DMS114 treated with DMSO at 0.1 percent for 48 hours (cell line): ENCODE results near the gene LYPD4.
A peak's percentile ranks its signal among the peaks of the same experiment; 100 is the strongest.

Experiments
- DNase-seq: peaks from one replicate; lab custom pipeline; 2025; ENCODE audit not compliant: unreplicated experiment; lab: John Stamatoyannopoulos, UW

The LYPD4 gene

DNA sequence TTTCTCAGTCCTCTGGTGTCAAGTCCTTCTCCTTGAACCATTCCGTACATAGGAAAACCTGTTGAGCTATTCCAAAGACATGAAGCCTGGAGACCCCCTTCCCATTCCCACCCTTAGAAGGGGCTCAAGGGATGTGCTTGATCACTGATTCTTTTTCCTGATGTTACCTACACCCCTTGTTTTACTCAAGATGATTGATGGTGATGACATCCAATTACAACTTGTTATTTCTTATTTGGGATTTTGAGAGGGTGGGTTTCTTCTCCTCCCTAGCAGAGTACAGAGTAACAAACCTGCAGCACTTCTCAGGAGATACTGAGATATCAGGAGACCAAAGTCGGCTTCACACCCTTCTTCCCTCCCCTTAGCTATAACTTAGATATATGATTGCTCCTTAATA, 8.9 kb upstream of the LYPD4 start:
- DNase-seq = no peak

DNA sequence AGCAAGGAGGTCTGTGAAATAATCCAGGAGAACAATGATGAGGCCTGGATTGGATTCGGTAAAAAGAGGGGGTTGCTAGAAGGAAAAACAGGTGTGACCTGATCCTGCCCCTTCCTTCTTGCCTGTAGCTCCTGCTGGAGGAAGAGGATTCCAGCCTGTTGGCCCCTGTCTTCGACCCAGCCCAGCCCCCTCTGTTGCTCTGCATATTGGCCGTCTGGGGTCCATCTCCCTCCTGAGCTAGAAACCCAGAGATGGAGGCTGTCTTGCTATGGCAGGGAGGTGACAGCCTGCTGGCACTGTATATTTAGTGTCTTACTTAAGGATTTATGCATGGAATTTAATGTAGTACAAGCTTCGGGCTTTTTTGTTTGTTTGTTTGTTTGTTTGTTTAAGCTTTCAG, 7.0 kb upstream of the LYPD4 start:
- DNase-seq = no peak

- no peak for DNase-seq
Measured at GRCh38 chr19:41850381-41850780, 5.9 kb upstream of the LYPD4 start.

GRCh38 chr19:41849067-41849466, 4.6 kb upstream of the LYPD4 start:
- no peak for DNase-seq

GRCh38 chr19:41848666-41849065, 4.2 kb upstream of the LYPD4 start:
- no peak for DNase-seq

- DNase-seq = no peak
Measured at GRCh38 chr19:41847351-41848105, 3.0 kb upstream of the LYPD4 start.

GRCh38 chr19:41845051-41845590, 638 bp upstream of the LYPD4 start:
- DNase-seq = no peak

GRCh38 chr19:41845001-41845050, 343 bp upstream of the LYPD4 start, which contains the start of gene DMRTC2:
DMRTC2 (plus strand) TSS chr19:41845042; CDS start chr19:41847429, 2,387 bp downstream.
- no peak for DNase-seq

DNA sequence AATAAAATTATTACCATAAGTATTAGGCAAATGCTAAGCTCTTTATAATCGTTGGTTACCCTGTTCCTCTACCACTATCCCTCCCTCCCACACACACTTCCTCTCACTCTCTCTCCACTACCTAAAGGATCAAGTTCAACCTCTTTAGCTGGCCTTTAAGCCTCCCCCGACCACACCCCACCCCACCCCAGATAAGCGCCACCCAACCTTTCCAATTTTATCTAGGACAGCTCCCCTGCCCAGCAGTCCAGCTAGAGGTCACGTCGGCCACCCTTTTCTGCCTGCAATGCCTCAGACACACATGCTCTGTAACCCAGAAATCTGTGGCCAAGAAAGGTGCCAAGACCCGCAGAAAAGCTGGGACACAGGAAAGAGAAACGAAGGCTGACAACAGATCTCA, 1.1 kb downstream of the LYPD4 start:
- DNase-seq = no peak

DNA sequence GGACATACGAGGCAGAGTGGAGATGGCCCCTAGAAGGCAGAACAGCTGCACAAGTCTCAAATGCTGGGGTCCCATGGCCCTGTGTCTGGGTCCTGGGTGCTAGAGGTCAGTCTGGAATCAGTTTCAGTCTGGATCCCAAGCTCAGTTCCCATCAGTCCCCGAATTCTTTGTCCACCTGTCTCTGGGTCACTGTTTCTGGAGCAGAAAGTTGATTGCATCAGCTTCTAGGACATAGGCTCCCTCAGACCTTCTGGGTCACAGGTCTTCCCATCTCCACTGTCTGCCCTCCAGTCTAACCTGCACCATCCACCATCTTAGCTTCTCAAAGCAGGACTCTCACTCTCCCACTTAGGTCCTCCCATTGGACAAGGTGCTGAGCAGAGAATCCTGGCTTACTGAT, 5.3 kb downstream of the LYPD4 start:
- no peak for DNase-seq

GRCh38 chr19:41837981-41838708, 6.3 kb downstream of the LYPD4 start:
- DNase-seq = no peak

DNA sequence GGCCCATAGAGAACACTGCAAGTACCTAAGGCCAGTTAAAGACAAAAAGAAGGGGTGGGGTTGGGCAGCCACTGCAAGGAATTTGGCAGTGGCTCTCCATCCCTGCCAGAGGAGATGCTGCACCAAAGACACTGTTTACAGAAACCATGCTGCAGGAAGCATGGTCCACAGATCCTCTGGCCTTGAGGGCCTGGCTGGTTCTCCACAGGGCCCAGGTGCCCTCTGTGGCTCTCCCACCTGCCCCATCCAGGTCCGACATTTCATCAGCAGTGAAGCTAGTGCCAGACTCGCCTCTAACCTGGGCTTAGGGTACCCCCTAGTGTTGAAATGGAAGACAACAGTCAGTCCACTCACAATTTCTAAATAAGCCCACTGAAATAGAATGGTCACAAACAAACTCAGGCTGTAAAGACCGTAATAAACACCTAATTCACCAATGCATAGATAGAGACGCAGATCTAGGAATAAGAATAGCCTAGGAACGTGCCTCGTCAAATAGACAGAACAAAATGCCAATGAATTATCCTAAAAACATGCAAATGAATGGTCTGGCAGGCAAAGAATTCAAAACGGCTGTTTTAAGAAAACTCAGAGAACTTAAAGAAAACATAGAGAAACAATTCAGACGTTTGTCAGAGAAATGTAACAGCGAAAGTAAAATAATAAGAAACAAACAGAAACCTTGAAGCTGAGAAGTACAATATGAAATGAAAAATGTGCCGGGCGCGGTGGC, 23.3 kb downstream of the LYPD4 start:
- peak; percentile 59 for DNase-seq

- DNase-seq = no peak
Measured at GRCh38 chr19:41816761-41817160, 27.7 kb downstream of the LYPD4 start.

GRCh38 chr19:41815301-41815700, 29.2 kb downstream of the LYPD4 start:
- DNase-seq = no peak

DNA sequence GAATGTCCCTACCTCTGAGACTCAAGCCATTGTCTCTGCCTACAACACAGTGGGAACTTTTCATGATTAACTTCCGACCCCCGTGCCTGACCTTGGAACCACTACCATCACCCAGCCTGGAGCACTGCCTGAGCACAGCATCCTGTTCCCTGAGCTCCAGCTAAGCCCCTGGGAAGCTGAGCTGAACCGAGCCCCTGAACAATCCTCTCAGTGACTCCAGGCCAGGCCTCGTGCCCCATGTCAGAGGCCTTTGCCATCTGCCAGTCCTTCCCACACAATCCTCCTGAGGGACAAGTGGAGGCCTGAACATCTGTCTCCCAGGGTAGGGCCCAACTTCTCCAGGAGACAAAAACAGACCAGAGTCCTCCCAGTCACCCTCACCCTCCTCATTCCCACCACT, 30.6 kb downstream of the LYPD4 start:
- no peak for DNase-seq

DNA sequence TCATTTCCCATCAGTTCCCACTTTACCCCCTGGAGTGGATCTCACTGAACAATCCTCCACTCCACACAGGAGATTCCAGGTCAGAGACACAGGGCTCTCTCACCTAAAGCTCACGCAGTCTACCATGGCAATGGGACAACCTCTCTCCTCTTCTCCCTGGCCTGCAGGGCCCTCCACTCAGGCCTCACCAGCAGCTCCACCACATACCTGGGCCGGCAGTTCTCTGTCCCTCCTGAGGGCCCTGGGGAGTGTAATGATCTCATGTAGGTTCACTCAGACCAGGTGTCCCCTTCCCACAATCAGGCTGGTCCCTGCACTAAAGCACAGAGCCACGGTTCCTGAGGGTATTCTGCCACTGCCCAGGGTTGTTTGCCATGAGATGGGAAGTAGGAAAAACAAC, 32.5 kb downstream of the LYPD4 start:
- no peak for DNase-seq

DNA sequence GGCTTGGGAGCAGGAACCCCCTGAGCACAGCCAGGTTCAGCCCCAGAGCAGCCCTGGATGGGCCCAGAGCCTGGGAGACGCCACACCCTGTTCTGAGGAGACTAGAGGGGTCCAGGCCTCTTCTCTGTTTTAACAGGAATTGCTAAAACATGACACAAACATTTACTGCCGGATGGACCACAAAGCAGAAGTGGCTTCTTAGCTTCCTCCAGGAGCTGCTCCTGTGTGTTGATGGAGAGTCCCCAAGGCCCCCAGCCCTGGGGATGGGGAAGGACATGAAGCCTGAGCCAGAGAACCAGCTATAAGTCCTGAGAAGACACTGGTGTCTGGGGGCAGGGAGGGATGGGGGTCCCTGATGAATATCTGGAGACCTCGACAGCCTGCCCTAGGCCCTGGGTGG, 33.4 kb downstream of the LYPD4 start:
- DNase-seq = no peak

DNA sequence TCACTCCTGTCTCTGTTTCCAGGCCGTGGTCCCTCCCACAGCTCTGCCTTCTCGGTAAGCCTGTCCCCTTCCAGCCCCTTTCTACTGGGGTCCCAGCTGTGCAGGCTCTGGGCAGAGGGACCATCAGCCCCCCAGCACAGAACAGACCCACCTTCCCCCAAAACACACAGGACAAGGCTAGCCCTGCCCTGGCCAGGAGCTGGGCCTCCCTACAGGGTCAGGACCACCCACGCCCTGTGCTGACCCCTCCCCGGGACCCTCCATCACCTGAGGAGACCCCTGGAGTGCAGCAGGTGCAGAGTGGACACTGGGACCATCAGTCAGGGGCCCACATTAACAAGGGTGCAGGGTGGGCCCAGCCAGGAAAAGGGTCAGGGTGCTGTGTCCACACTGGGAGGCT, 34.2 kb downstream of the LYPD4 start:
- DNase-seq = no peak

- no peak for DNase-seq
Measured at GRCh38 chr19:41808663-41809566, 35.6 kb downstream of the LYPD4 start.

DNA sequence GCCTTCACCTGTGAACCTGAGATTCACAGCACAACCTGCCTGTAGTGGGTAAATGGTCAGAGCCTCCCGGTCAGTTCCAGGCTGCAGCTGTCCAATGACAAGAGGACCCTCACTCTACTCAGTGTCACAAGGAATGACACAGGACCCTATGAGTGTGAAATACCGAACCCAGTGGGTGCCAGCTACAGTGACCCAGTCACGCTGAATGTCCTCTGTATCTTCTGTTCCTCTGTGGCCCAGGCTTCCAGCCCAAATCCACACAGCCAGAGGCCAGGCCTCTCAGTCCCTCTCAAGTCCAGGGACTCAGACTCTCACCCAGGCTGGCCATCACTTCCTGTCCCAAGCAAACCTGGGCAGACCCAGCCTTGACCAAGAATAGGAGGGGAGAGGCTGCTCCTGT, 37.3 kb downstream of the LYPD4 start:
- DNase-seq = no peak

GRCh38 chr19:41804336-41804735, 40.1 kb downstream of the LYPD4 start:
- DNase-seq = no peak
